PFSK-1 (cell line): ENCODE results near the gene INTS6.

Experiments used
- FOXP2 ChIP-seq: optimal IDR thresholded peaks from 2 replicates; pipeline ENCODE3; 2011; ENCODE audit warnings: borderline replicate concordance, control low read depth, inconsistent platforms; ENCODE audit not compliant: insufficient read depth; ENCODE audit errors: extremely low read length, extremely low read depth
- POLR2AphosphoS5 ChIP-seq: IDR thresholded peaks from 2 replicates; pipeline ENCODE4 v1.6.1; 2012; ENCODE audit warnings: low read depth, mild to moderate bottlenecking, control low read depth, low read length, moderate library complexity
- SIN3A ChIP-seq: IDR thresholded peaks from 2 replicates; pipeline ENCODE4 v1.6.1; 2012; ENCODE audit warnings: mild to moderate bottlenecking, low read length, moderate library complexity, borderline replicate concordance; ENCODE audit not compliant: insufficient read depth
- TAF1 ChIP-seq: IDR thresholded peaks from 2 replicates; pipeline ENCODE4 v1.6.1; 2012; ENCODE audit warnings: low read length, control low read depth, borderline replicate concordance; ENCODE audit not compliant: insufficient read depth
- TF ChIP-seq, protein P1 (sequence below), 2 experiments: IDR thresholded peaks; 2 replicates each; pipeline versions ENCODE4 v1.6.1 to v1.8.0; 2011 to 2012; ENCODE audit warnings: low read depth in 2 of 2, low read length in 2 of 2, control low read depth in 1 of 2, inconsistent platforms in 1 of 2, mild to moderate bottlenecking in 1 of 2, moderate library complexity in 1 of 2; ENCODE audit not compliant: insufficient read depth in 1 of 2

Gene INTS6

DNA sequence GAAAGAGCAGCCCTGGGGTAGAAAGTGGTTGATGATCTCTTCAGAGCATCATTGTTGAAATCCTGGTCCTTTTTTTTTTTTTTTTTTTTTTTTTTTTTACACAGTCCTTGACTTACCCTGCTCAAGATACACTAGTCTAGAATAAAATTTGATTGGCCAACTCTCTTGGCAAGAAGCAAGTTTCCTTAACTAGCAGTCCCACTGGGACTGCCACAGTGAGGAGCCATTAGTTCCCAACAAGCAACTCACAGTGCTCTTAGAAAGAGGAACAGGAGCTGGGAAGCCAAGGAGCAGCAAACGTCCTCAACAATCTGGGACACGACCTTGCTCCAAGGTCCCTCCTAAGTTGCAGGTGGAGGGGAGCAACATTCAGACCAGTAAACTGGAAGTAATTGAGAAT lies 47.9 kb upstream of the INTS6 start:
- no peak for TF ChIP-seq SIN3A
- TF ChIP-seq POLR2AphosphoS5: no peak
- TF ChIP-seq TAF1: no peak
- TF ChIP-seq, protein P1, sequence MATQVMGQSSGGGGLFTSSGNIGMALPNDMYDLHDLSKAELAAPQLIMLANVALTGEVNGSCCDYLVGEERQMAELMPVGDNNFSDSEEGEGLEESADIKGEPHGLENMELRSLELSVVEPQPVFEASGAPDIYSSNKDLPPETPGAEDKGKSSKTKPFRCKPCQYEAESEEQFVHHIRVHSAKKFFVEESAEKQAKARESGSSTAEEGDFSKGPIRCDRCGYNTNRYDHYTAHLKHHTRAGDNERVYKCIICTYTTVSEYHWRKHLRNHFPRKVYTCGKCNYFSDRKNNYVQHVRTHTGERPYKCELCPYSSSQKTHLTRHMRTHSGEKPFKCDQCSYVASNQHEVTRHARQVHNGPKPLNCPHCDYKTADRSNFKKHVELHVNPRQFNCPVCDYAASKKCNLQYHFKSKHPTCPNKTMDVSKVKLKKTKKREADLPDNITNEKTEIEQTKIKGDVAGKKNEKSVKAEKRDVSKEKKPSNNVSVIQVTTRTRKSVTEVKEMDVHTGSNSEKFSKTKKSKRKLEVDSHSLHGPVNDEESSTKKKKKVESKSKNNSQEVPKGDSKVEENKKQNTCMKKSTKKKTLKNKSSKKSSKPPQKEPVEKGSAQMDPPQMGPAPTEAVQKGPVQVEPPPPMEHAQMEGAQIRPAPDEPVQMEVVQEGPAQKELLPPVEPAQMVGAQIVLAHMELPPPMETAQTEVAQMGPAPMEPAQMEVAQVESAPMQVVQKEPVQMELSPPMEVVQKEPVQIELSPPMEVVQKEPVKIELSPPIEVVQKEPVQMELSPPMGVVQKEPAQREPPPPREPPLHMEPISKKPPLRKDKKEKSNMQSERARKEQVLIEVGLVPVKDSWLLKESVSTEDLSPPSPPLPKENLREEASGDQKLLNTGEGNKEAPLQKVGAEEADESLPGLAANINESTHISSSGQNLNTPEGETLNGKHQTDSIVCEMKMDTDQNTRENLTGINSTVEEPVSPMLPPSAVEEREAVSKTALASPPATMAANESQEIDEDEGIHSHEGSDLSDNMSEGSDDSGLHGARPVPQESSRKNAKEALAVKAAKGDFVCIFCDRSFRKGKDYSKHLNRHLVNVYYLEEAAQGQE (IDR thresholded peaks at IDR 0.05; ENCODE audit: insufficient read depth in 1 of 2, low read depth in 2 of 2, low read length in 2 of 2): no peak
- no peak for TF ChIP-seq FOXP2

DNA sequence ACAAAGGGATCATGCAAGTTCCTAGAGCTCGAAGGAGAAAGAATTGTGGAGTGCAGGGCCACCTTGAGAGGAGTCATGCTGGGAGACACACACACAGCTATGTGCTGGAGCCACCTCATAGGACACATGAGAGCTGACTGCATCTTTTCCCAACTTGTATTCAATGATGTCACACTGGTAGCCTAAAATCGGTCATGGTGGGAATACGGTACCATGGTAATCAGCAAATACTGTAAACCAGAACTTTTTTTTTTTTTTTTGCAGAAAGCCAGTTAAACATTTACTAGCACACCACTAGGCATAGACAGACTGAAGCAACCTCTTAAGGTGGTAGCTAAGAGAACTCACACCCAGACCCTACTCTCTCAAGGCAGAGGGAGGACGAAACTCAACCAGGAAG lies 47.0 kb upstream of the INTS6 start:
- TF ChIP-seq FOXP2: no peak
- no peak for TF ChIP-seq TAF1
- no peak for TF ChIP-seq POLR2AphosphoS5
- no peak for TF ChIP-seq SIN3A
- TF ChIP-seq, protein P1 (IDR thresholded peaks at IDR 0.05; ENCODE audit: insufficient read depth in 1 of 2, low read depth in 2 of 2, low read length in 2 of 2): no peak

DNA sequence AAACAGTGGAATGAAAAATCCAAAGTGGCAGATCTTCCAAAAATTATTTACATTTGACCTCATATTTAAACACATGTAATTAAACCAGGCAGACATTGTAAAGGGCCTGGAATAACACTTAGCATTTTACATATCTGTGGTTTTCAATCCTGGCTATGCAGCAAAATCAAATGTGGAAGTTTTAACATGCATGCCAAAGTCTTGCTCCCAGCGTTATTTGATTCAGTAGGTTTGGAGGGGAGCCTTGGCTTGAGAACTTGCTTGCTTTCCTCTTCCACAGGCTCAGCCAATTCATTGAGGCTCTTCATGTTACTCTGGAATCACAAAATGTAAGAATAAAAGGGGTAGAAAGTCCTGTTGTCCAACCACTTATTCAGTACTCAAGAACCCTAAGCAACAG lies 42.5 kb upstream of the INTS6 start:
- TF ChIP-seq FOXP2 (no peak), POLR2AphosphoS5 (no peak), SIN3A (no peak), TAF1 (no peak)
- TF ChIP-seq, protein P1 (IDR thresholded peaks at IDR 0.05; ENCODE audit: insufficient read depth in 1 of 2, low read depth in 2 of 2, low read length in 2 of 2): no peak

DNA sequence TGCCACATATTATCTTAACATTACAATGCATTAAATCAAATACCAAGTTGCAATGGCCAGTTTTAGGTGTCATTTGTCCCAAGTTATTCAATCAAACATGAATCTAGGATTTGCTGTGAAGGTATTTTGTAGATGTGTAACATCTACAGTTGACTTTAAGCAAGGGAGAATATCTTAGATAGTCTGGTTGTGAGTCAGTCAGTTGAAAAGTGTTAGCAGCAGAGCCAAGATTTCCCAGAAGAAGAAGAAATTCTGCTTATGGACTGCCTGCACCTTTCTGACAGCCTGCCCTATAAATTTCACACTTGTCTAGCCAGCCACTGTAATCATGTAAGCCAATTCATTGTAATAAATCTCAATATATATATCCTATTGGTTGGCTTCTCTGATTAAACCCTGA lies 41.3 kb upstream of the INTS6 start:
- TF ChIP-seq FOXP2 (no peak), SIN3A (no peak), TAF1 (no peak)
- TF ChIP-seq, protein P1 (IDR thresholded peaks at IDR 0.05; ENCODE audit: insufficient read depth in 1 of 2, low read depth in 2 of 2, low read length in 2 of 2): no peak

DNA sequence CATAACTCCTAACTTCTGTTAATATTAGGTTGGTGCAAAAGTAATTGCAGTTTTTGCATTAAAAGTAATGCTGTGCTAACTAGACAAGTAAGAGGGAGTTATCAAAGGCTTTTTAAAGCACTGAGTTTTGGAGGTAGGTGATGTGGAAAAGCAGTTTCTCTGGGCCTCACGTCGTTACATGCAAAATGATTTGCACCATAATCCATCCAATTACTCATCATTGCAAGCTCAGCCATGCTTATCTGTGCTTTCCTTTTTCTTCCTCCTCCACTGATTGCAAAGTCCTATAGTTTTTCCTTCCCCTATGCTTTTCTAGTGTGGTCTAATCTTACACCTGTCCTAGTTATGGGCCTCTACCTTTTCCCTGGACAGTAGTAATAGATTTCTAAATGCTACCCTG lies 35.4 kb upstream of the INTS6 start:
- TF ChIP-seq TAF1: no peak
- TF ChIP-seq SIN3A: no peak
- no peak for TF ChIP-seq FOXP2
- TF ChIP-seq POLR2AphosphoS5: no peak
- TF ChIP-seq, protein P1 (IDR thresholded peaks at IDR 0.05; ENCODE audit: insufficient read depth in 1 of 2, low read depth in 2 of 2, low read length in 2 of 2): no peak
